ENCODE measurements around the gene EPHA8. TPM values are rescaled to one million over a fixed set of nuclear protein-coding genes. Genes with fewer than 3 reads are reported as not detected.

EPHA8 gene
- polyA plus RNA-seq, 2 of the 4 experiments (the other 2 are of a cell fraction), result not detected

DNA sequence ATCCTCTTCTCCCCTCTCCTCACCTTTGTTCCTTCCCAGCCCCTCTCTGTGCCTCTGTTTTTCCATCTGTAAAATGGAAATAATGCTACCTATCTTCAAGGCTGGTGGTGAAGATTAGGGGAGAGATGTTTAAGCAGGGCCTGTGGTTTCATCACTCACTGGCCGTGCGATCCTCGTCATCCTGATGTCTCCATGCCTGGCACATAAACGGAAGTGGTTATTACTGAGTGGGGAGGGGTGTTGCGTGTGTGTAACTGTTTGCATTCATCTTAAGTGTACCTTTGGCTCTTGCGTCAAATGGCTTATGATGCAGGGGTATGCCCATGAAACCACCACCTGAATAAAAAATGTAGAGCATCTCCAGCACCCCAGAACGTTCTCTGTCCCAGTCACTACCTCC lies 56.0 kb downstream of the EPHA8 start (continued):
- TF ChIP-seq EP300 (IDR thresholded peaks at IDR 0.05), result no peak
- no peak for TF ChIP-seq NR3C1 (IDR thresholded peaks at IDR 0.05)
- no peak for TF ChIP-seq JUNB (IDR thresholded peaks at IDR 0.05)
- TF ChIP-seq HEYL (CRISPR knock-in tag; IDR thresholded peaks at IDR 0.05), result no peak
- no peak for TF ChIP-seq RNF2 (IDR thresholded peaks at IDR 0.05; ENCODE audit: borderline replicate concordance, low read depth)
- TF ChIP-seq EHMT2 (IDR thresholded peaks at IDR 0.05; ENCODE audit: low read depth), result no peak
- TF ChIP-seq GATA3 (IDR thresholded peaks at IDR 0.05; ENCODE audit: borderline replicate concordance), result no peak
- no peak for TF ChIP-seq ZNF302 (CRISPR knock-in tag; IDR thresholded peaks at IDR 0.05)

DNA sequence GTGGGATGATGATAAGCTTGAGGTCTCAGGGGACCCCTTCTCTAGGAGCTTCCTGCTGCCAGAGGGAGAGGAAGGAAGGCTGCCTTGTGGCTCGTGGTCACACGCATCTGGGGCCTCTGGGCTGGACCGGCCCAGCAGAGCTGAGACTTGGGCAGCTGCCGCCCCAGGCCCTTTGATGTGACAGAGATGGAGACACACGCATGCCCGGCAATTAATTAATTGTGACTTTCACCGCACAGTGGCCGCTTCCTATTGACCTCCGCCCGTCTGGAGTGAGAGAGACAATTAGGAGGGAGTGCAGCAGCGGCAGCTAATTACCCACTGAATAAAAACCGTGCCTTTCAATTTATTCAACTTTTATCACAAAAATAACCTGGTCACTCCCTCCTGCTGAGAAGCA lies 56.5 kb downstream of the EPHA8 start:
- no peak overlapping the region for H3K27ac ChIP-seq
- no peak for FAIRE-seq
- TF ChIP-seq KDM1A (IDR thresholded peaks at IDR 0.05; ENCODE audit: low read depth), result no peak
- no peak for TF ChIP-seq EP300 (IDR thresholded peaks at IDR 0.05)
- no peak for TF ChIP-seq POLR2A (IDR thresholded peaks at IDR 0.05; ENCODE audit: low read length)
- no peak overlapping the region for H3K4me2 ChIP-seq
- CTCF ChIA-PET, result no interaction called here
- DNase-seq (ENCODE audit: low read depth in 1 of 2, low spot score in 1 of 2), result no peak
- WGBS (ENCODE audit: missing lambda C conversion rate), result 43% methylated on average over 10 of the region's 12 CpGs
- no peaks in the 10 kb centered on the region for H3K9me3 ChIP-seq
- H3K4me1 ChIP-seq, result no peaks in the 10 kb centered on the region
- no peak for ATAC-seq
- POLR2A ChIA-PET, result no interaction called here
- H3K4me3 ChIP-seq, result no peak overlapping the region

- no CpG with 5 or more reads among the region's 4 CpGs for WGBS (ENCODE audit: missing lambda C conversion rate)
- no peak for FAIRE-seq
- Histone ChIP-seq H3K4me2 (no peak overlapping the region), H3K9me3 (no peaks in the 10 kb centered on the region), H3K27ac (no peak overlapping the region), H3K4me3 (no peak overlapping the region), H3K4me1 (no peaks in the 10 kb centered on the region)
- ChIA-PET POLR2A (no interaction called here), CTCF (interaction anchor here (1.0 to 1.4 kb wide), 2 partner anchors 201 to 205 kb away, joined by 3 to 4 read pairs; no protein-coding TSS in a partner anchor)
- DNase-seq (ENCODE audit: low read depth in 1 of 2, low spot score in 1 of 2), result no peak
- TF ChIP-seq ZC3H11A (IDR thresholded peaks at IDR 0.05), result no peak
- no peak for TF ChIP-seq HOXB13 (CRISPR knock-in tag; IDR thresholded peaks at IDR 0.05; ENCODE audit: low read depth)
- TF ChIP-seq CHD4 (IDR thresholded peaks at IDR 0.05; ENCODE audit: borderline replicate concordance), result no peak
- TF ChIP-seq HOXB5 (CRISPR knock-in tag; IDR thresholded peaks at IDR 0.05), result no peak
- no peak for TF ChIP-seq HDAC2 (IDR thresholded peaks at IDR 0.05)
- no peak for TF ChIP-seq ZFP36 (IDR thresholded peaks at IDR 0.05; ENCODE audit: borderline replicate concordance, partially characterized antibody)
- TF ChIP-seq NFE2L2 (conservative IDR thresholded peaks at IDR 0.05; ENCODE audit: low read length), result no peak
- no peak for TF ChIP-seq NR3C1 (IDR thresholded peaks at IDR 0.05)
- no peak for TF ChIP-seq CBX2 (IDR thresholded peaks at IDR 0.05; ENCODE audit: borderline replicate concordance, low read depth)
- no peak for TF ChIP-seq MAX (IDR thresholded peaks at IDR 0.05)
- TF ChIP-seq, protein P1, sequence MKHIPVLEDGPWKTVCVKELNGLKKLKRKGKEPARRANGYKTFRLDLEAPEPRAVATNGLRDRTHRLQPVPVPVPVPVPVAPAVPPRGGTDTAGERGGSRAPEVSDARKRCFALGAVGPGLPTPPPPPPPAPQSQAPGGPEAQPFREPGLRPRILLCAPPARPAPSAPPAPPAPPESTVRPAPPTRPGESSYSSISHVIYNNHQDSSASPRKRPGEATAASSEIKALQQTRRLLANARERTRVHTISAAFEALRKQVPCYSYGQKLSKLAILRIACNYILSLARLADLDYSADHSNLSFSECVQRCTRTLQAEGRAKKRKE (CRISPR knock-in tag; IDR thresholded peaks at IDR 0.05; ENCODE audit: low read depth), result no peak
- TF ChIP-seq CEBPB (IDR thresholded peaks at IDR 0.05), result no peak
- no peak for TF ChIP-seq FOXS1 (CRISPR knock-in tag; IDR thresholded peaks at IDR 0.05)
- no peak for ATAC-seq
Observed at GRCh38 chr1:22621761-22622160, 58.5 kb downstream of the EPHA8 start.

- Histone ChIP-seq H3K27ac (no peak overlapping the region), H3K4me2 (no peak overlapping the region), H3K4me1 (no peaks in the 10 kb centered on the region), H3K4me3 (no peak overlapping the region), H3K9me3 (no peaks in the 10 kb centered on the region)
- POLR2A ChIA-PET, result no interaction called here
- CTCF ChIA-PET, result interaction anchor here (1.0 kb wide), 1 partner anchor 16 kb away, joined by 3 read pairs; no protein-coding TSS in a partner anchor
- no peak for FAIRE-seq
- WGBS (ENCODE audit: missing lambda C conversion rate), result 26% methylated on average over 8 of the region's 9 CpGs
- DNase-seq (ENCODE audit: low read depth in 1 of 2, low spot score in 1 of 2), result no peak
- ATAC-seq, result peak in 1 of 2 experiments; percentile 42; a peak in 3 of 6 replicates
- TF ChIP-seq, protein P2, sequence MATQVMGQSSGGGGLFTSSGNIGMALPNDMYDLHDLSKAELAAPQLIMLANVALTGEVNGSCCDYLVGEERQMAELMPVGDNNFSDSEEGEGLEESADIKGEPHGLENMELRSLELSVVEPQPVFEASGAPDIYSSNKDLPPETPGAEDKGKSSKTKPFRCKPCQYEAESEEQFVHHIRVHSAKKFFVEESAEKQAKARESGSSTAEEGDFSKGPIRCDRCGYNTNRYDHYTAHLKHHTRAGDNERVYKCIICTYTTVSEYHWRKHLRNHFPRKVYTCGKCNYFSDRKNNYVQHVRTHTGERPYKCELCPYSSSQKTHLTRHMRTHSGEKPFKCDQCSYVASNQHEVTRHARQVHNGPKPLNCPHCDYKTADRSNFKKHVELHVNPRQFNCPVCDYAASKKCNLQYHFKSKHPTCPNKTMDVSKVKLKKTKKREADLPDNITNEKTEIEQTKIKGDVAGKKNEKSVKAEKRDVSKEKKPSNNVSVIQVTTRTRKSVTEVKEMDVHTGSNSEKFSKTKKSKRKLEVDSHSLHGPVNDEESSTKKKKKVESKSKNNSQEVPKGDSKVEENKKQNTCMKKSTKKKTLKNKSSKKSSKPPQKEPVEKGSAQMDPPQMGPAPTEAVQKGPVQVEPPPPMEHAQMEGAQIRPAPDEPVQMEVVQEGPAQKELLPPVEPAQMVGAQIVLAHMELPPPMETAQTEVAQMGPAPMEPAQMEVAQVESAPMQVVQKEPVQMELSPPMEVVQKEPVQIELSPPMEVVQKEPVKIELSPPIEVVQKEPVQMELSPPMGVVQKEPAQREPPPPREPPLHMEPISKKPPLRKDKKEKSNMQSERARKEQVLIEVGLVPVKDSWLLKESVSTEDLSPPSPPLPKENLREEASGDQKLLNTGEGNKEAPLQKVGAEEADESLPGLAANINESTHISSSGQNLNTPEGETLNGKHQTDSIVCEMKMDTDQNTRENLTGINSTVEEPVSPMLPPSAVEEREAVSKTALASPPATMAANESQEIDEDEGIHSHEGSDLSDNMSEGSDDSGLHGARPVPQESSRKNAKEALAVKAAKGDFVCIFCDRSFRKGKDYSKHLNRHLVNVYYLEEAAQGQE (IDR thresholded peaks at IDR 0.05), result peak; percentile 77
- TF ChIP-seq, protein P3, sequence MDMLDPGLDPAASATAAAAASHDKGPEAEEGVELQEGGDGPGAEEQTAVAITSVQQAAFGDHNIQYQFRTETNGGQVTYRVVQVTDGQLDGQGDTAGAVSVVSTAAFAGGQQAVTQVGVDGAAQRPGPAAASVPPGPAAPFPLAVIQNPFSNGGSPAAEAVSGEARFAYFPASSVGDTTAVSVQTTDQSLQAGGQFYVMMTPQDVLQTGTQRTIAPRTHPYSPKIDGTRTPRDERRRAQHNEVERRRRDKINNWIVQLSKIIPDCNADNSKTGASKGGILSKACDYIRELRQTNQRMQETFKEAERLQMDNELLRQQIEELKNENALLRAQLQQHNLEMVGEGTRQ (IDR thresholded peaks at IDR 0.05), result no peak
- TF ChIP-seq ZFP36 (IDR thresholded peaks at IDR 0.05; ENCODE audit: borderline replicate concordance, partially characterized antibody), result peak; percentile 69
- TF ChIP-seq, protein P4, sequence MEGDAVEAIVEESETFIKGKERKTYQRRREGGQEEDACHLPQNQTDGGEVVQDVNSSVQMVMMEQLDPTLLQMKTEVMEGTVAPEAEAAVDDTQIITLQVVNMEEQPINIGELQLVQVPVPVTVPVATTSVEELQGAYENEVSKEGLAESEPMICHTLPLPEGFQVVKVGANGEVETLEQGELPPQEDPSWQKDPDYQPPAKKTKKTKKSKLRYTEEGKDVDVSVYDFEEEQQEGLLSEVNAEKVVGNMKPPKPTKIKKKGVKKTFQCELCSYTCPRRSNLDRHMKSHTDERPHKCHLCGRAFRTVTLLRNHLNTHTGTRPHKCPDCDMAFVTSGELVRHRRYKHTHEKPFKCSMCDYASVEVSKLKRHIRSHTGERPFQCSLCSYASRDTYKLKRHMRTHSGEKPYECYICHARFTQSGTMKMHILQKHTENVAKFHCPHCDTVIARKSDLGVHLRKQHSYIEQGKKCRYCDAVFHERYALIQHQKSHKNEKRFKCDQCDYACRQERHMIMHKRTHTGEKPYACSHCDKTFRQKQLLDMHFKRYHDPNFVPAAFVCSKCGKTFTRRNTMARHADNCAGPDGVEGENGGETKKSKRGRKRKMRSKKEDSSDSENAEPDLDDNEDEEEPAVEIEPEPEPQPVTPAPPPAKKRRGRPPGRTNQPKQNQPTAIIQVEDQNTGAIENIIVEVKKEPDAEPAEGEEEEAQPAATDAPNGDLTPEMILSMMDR (IDR thresholded peaks at IDR 0.05), result no peak
- TF ChIP-seq RNF2 (IDR thresholded peaks at IDR 0.05; ENCODE audit: borderline replicate concordance, low read depth), result no peak
- no peak for TF ChIP-seq RAD21 (conservative IDR thresholded peaks at IDR 0.05 in 1 of 2, IDR thresholded peaks at IDR 0.05 in 1 of 2)
- TF ChIP-seq CEBPB (IDR thresholded peaks at IDR 0.05), result no peak
Observed at GRCh38 chr1:22625262-22625925, 62.1 kb downstream of the EPHA8 start.
